GM23338 (cell line): ENCODE data around the gene CACNA1D. TPM values are rescaled to one million over a fixed set of nuclear protein-coding genes. Genes with fewer than 3 reads are reported as not detected.

ENCODE experiments used
- ATAC-seq: fragments of 200-7000 bp; cut with Tn5 transposase; 3 replicates; pipeline ENCODE4 v1.9.1; 2020
- DNase-seq: peaks from one replicate; pipeline ENCODE4 v3.0.0-alpha.2; 2015; ENCODE audit warnings: low spot score
- H2AFZ ChIP-seq: fragments of 200-600 bp; sonication (generic); 2 replicates; pipeline ENCODE4 v1.8.0; 2016; ENCODE audit warnings: antibody characterized with exemption, mild to moderate bottlenecking, moderate library complexity
- H3F3A ChIP-seq: fragments of 200-600 bp; sonication (generic); replicated peaks from 2 replicates; pipeline ENCODE4 v1.8.0; 2017; ENCODE audit warnings: antibody characterized with exemption, mixed run types, low read depth
- H3K27ac ChIP-seq: fragments of 200-600 bp; sonication (generic); 2 replicates; pipeline ENCODE4 v1.6.1; 2016; ENCODE audit warnings: low read depth
- H3K27me3 ChIP-seq: fragments of 200-600 bp; sonication (generic); 2 replicates; pipeline ENCODE4 v1.8.0; 2016; ENCODE audit warnings: mild to moderate bottlenecking, mixed run types, moderate library complexity; ENCODE audit not compliant: insufficient read depth
- H3K36me3 ChIP-seq: fragments of 200-600 bp; sonication (generic); 2 replicates; pipeline ENCODE4 v1.8.0; 2016; ENCODE audit warnings: mild to moderate bottlenecking; ENCODE audit not compliant: insufficient read depth
- H3K4me1 ChIP-seq: fragments of 200-600 bp; sonication (generic); 2 replicates; pipeline ENCODE4 v1.8.0; 2016; ENCODE audit warnings: mild to moderate bottlenecking, moderate library complexity; ENCODE audit not compliant: insufficient read depth
- H3K4me2 ChIP-seq: fragments of 200-600 bp; sonication (generic); 2 replicates; pipeline ENCODE4 v1.7.1; 2017; ENCODE audit warnings: mixed run types
- H3K4me3 ChIP-seq: fragments of 200-600 bp; sonication (generic); 2 replicates; pipeline ENCODE4 v1.6.1; 2016; ENCODE audit warnings: mixed run types
- H3K79me2 ChIP-seq: fragments of 200-600 bp; sonication (generic); replicated peaks from 2 replicates; pipeline ENCODE4 v1.8.0; 2017; ENCODE audit warnings: mild to moderate bottlenecking; ENCODE audit not compliant: insufficient read depth
- H3K9me2 ChIP-seq: fragments of 200-600 bp; sonication (generic); 2 replicates; pipeline ENCODE4 v1.8.0; 2017; ENCODE audit not compliant: insufficient read depth
- H4K20me1 ChIP-seq: fragments of 200-600 bp; sonication (generic); replicated peaks from 2 replicates; pipeline ENCODE4 v1.8.0; 2017; ENCODE audit warnings: mild to moderate bottlenecking; ENCODE audit not compliant: insufficient read depth
- H3K27ac Mint-ChIP-seq: 2 replicates; pipeline ENCODE4 v1.8.0; 2020; ENCODE audit warnings: inconsistent platforms, mild to moderate bottlenecking, moderate library complexity, mixed read lengths
- H3K27me3 Mint-ChIP-seq: 3 replicates; pipeline ENCODE4 v1.8.0; 2022; ENCODE audit warnings: low read depth, mild to moderate bottlenecking, moderate library complexity, mixed read lengths, inconsistent platforms; ENCODE audit not compliant: insufficient read depth, poor library complexity
- H3K36me3 Mint-ChIP-seq: 3 replicates; pipeline ENCODE4 v1.8.0; 2021; ENCODE audit warnings: low read depth, mild to moderate bottlenecking, inconsistent platforms, moderate library complexity, mixed read lengths
- H3K4me1 Mint-ChIP-seq: 3 replicates; pipeline ENCODE4 v1.8.0; 2020; ENCODE audit warnings: mild to moderate bottlenecking, inconsistent platforms, mixed read lengths
- H3K4me3 Mint-ChIP-seq: 3 replicates; pipeline ENCODE4 v1.8.0; 2021; ENCODE audit warnings: moderate library complexity, mild to moderate bottlenecking, inconsistent platforms, mixed read lengths
- H3K9me3 Mint-ChIP-seq: 3 replicates; pipeline ENCODE4 v1.8.0; 2020; ENCODE audit warnings: moderate library complexity, mild to moderate bottlenecking, inconsistent platforms, mixed read lengths
- CREB1 ChIP-seq: fragments of 250-450 bp; sonication (Bioruptor Pico); IDR thresholded peaks from 2 replicates; pipeline ENCODE4 v1.5.0; 2020; ENCODE audit warnings: low read depth, mild to moderate bottlenecking, moderate library complexity
- JUNB ChIP-seq: IDR thresholded peaks from one replicate; pipeline ENCODE4 v1.6.1; 2016; ENCODE audit warnings: antibody characterized with exemption; ENCODE audit not compliant: unreplicated experiment
- NANOG ChIP-seq: IDR thresholded peaks from 2 replicates; pipeline ENCODE4 v1.6.1; 2016; ENCODE audit warnings: antibody characterized with exemption, borderline replicate concordance
- STAT1 ChIP-seq: IDR thresholded peaks from one replicate; pipeline ENCODE4 v1.6.1; 2016; ENCODE audit warnings: antibody characterized with exemption; ENCODE audit not compliant: unreplicated experiment
- ZNF114 ChIP-seq: fragments of 250-450 bp; sonication (Bioruptor Pico); IDR thresholded peaks from 2 replicates; pipeline ENCODE4 v1.5.0; 2020; ENCODE audit warnings: mild to moderate bottlenecking, moderate library complexity
- polyA plus RNA-seq: library from polyadenylated mRNA; unstranded; fragments of >200 nt; fragmentation: Nextera tagmentation; extraction: Ambion mirVana; gene quantifications from 2 replicates; pipeline ENCODE4 v1.2.1, GENCODE V29; 2016
- total RNA-seq: library from RNA; depleted of rRNA; stranded (reverse); fragments of >200 nt; shearing (Covaris generic); gene quantifications from 2 replicates; pipeline ENCODE4 v1.2.3, GENCODE V29; 2014
- TF ChIP-seq, protein P1 (sequence below): fragments of 250-450 bp; sonication (Bioruptor Pico); IDR thresholded peaks from 2 replicates; pipeline ENCODE4 v1.5.0; 2020; ENCODE audit warnings: mild to moderate bottlenecking, moderate library complexity
- TF ChIP-seq, protein P2 (sequence below), 2 experiments: fragments of 200-600 bp in 1 of 2; sonication (generic) in 1 of 2; conservative IDR thresholded peaks; 2 replicates each; pipeline versions ENCODE4 v1.5.1 to v1.6.1; 2016 to 2017; ENCODE audit warnings: antibody characterized with exemption in 2 of 2, low read depth in 2 of 2, mild to moderate bottlenecking in 2 of 2, moderate library complexity in 1 of 2
- TF ChIP-seq, protein P3 (sequence below): IDR thresholded peaks from one replicate; pipeline ENCODE4 v1.6.1; 2018; ENCODE audit warnings: antibody characterized with exemption; ENCODE audit not compliant: unreplicated experiment

The CACNA1D gene
- total and polyA plus RNA-seq, 2 experiments from 2014 or later = 1.7 to 1.8 TPM

DNA sequence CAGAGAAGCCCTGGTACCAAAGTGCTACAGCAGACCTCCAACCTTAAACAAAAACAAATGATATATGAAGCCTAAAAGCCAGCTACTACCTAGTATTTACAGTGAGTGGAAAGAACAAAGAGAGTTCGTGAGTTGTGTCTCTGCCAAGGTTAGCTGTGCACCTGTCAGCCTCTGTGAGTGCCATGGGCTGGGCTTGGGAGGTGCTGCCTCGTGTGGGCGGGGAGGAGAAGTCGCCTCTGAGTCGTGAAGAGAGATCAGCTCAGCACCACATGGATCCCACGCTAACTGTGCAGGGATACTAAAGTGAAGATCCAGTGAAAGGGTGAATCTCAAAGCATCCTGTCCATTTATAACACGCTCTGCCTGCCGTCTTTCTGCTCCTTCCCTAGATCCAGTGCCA, 249.9 kb downstream of the CACNA1D start:
- no peak overlapping the region for H3K4me2 ChIP-seq
- no peak overlapping the region for H3K4me3 ChIP-seq
- H3K4me3 Mint-ChIP-seq = no peak overlapping the region
- H3K27me3 ChIP-seq = no peaks in the 10 kb centered on the region
- peaks cover 21% of the 10 kb centered on the region for H3K4me1 ChIP-seq
- TF ChIP-seq NANOG (no peak), ZNF114 (CRISPR knock-in tag) (no peak), STAT1 (no peak), JUNB (no peak), CREB1 (no peak)
- TF ChIP-seq, protein P1, sequence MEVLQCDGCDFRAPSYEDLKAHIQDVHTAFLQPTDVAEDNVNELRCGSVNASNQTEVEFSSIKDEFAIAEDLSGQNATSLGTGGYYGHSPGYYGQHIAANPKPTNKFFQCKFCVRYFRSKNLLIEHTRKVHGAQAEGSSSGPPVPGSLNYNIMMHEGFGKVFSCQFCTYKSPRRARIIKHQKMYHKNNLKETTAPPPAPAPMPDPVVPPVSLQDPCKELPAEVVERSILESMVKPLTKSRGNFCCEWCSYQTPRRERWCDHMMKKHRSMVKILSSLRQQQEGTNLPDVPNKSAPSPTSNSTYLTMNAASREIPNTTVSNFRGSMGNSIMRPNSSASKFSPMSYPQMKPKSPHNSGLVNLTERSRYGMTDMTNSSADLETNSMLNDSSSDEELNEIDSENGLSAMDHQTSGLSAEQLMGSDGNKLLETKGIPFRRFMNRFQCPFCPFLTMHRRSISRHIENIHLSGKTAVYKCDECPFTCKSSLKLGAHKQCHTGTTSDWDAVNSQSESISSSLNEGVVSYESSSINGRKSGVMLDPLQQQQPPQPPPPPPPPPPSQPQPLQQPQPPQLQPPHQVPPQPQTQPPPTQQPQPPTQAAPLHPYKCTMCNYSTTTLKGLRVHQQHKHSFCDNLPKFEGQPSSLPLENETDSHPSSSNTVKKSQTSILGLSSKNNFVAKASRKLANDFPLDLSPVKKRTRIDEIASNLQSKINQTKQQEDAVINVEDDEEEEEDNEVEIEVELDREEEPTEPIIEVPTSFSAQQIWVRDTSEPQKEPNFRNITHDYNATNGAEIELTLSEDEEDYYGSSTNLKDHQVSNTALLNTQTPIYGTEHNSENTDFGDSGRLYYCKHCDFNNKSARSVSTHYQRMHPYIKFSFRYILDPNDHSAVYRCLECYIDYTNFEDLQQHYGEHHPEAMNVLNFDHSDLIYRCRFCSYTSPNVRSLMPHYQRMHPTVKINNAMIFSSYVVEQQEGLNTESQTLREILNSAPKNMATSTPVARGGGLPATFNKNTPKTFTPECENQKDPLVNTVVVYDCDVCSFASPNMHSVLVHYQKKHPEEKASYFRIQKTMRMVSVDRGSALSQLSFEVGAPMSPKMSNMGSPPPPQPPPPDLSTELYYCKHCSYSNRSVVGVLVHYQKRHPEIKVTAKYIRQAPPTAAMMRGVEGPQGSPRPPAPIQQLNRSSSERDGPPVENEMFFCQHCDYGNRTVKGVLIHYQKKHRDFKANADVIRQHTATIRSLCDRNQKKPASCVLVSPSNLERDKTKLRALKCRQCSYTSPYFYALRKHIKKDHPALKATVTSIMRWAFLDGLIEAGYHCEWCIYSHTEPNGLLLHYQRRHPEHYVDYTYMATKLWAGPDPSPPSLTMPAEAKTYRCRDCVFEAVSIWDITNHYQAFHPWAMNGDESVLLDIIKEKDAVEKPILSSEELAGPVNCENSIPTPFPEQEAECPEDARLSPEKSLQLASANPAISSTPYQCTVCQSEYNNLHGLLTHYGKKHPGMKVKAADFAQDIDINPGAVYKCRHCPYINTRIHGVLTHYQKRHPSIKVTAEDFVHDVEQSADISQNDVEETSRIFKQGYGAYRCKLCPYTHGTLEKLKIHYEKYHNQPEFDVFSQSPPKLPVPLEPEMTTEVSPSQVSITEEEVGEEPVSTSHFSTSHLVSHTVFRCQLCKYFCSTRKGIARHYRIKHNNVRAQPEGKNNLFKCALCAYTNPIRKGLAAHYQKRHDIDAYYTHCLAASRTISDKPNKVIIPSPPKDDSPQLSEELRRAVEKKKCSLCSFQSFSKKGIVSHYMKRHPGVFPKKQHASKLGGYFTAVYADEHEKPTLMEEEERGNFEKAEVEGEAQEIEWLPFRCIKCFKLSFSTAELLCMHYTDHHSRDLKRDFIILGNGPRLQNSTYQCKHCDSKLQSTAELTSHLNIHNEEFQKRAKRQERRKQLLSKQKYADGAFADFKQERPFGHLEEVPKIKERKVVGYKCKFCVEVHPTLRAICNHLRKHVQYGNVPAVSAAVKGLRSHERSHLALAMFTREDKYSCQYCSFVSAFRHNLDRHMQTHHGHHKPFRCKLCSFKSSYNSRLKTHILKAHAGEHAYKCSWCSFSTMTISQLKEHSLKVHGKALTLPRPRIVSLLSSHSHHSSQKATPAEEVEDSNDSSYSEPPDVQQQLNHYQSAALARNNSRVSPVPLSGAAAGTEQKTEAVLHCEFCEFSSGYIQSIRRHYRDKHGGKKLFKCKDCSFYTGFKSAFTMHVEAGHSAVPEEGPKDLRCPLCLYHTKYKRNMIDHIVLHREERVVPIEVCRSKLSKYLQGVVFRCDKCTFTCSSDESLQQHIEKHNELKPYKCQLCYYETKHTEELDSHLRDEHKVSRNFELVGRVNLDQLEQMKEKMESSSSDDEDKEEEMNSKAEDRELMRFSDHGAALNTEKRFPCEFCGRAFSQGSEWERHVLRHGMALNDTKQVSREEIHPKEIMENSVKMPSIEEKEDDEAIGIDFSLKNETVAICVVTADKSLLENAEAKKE = no peak
- TF ChIP-seq, protein P2, sequence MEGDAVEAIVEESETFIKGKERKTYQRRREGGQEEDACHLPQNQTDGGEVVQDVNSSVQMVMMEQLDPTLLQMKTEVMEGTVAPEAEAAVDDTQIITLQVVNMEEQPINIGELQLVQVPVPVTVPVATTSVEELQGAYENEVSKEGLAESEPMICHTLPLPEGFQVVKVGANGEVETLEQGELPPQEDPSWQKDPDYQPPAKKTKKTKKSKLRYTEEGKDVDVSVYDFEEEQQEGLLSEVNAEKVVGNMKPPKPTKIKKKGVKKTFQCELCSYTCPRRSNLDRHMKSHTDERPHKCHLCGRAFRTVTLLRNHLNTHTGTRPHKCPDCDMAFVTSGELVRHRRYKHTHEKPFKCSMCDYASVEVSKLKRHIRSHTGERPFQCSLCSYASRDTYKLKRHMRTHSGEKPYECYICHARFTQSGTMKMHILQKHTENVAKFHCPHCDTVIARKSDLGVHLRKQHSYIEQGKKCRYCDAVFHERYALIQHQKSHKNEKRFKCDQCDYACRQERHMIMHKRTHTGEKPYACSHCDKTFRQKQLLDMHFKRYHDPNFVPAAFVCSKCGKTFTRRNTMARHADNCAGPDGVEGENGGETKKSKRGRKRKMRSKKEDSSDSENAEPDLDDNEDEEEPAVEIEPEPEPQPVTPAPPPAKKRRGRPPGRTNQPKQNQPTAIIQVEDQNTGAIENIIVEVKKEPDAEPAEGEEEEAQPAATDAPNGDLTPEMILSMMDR (conservative IDR thresholded peaks at IDR 0.05; ENCODE audit: low read depth in 2 of 2) = peak in 1 of 2 experiments; percentile 41; a peak in 3 of 4 replicates
- TF ChIP-seq, protein P3, sequence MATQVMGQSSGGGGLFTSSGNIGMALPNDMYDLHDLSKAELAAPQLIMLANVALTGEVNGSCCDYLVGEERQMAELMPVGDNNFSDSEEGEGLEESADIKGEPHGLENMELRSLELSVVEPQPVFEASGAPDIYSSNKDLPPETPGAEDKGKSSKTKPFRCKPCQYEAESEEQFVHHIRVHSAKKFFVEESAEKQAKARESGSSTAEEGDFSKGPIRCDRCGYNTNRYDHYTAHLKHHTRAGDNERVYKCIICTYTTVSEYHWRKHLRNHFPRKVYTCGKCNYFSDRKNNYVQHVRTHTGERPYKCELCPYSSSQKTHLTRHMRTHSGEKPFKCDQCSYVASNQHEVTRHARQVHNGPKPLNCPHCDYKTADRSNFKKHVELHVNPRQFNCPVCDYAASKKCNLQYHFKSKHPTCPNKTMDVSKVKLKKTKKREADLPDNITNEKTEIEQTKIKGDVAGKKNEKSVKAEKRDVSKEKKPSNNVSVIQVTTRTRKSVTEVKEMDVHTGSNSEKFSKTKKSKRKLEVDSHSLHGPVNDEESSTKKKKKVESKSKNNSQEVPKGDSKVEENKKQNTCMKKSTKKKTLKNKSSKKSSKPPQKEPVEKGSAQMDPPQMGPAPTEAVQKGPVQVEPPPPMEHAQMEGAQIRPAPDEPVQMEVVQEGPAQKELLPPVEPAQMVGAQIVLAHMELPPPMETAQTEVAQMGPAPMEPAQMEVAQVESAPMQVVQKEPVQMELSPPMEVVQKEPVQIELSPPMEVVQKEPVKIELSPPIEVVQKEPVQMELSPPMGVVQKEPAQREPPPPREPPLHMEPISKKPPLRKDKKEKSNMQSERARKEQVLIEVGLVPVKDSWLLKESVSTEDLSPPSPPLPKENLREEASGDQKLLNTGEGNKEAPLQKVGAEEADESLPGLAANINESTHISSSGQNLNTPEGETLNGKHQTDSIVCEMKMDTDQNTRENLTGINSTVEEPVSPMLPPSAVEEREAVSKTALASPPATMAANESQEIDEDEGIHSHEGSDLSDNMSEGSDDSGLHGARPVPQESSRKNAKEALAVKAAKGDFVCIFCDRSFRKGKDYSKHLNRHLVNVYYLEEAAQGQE = no peak
- no peaks in the 10 kb centered on the region for H4K20me1 ChIP-seq
- DNase-seq = peak; percentile 70
- no peaks in the 10 kb centered on the region for H3K79me2 ChIP-seq
- H2AFZ ChIP-seq = no peak overlapping the region
- H3K4me1 Mint-ChIP-seq = peaks cover 41% of the 10 kb centered on the region
- H3K36me3 Mint-ChIP-seq = no peaks in the 10 kb centered on the region
- H3K36me3 ChIP-seq = no peaks in the 10 kb centered on the region
- peak; percentile 90 for ATAC-seq
- H3K27ac ChIP-seq = no peak overlapping the region
- no peaks in the 10 kb centered on the region for H3F3A ChIP-seq
- peaks cover 7% of the 10 kb centered on the region for H3K27me3 Mint-ChIP-seq
- H3K9me2 ChIP-seq = peaks cover 14% of the 10 kb centered on the region; the same call in 1 of the 2 replicates
- H3K27ac Mint-ChIP-seq = no peak overlapping the region
- no peaks in the 10 kb centered on the region for H3K9me3 Mint-ChIP-seq
